Neuronal stem cell (in vitro differentiated cells): ENCODE measurements around the gene NUP88. TPM values are rescaled to one million over a fixed set of nuclear protein-coding genes. Genes with fewer than 3 reads are reported as not detected.

Experiments
- DNase-seq: peaks from one replicate; pipeline ENCODE4 v3.0.0-alpha.2; 2013; ENCODE audit warnings: low spot score
- H2AFZ ChIP-seq: one replicate; pipeline ENCODE4 v1.6.1; 2013; ENCODE audit warnings: mild to moderate bottlenecking, low read length, inconsistent platforms
- H2AK5ac ChIP-seq: 2 replicates; pipeline ENCODE4 v1.6.1; 2013; ENCODE audit warnings: low read depth, mild to moderate bottlenecking, inconsistent platforms, low read length, moderate library complexity, mixed read lengths
- H2BK120ac ChIP-seq: 2 replicates; pipeline ENCODE4 v1.6.1; 2013; ENCODE audit warnings: low read depth, mild to moderate bottlenecking, inconsistent platforms, low read length, moderate library complexity, mixed read lengths
- H2BK12ac ChIP-seq: one replicate; pipeline ENCODE4 v1.6.1; 2013; ENCODE audit warnings: low read length, inconsistent platforms
- H2BK15ac ChIP-seq: 2 replicates; pipeline ENCODE4 v1.6.1; 2013; ENCODE audit warnings: mild to moderate bottlenecking, low read length, inconsistent platforms, mixed read lengths
- H2BK5ac ChIP-seq: one replicate; pipeline ENCODE4 v1.6.1; 2013; ENCODE audit warnings: inconsistent platforms, mild to moderate bottlenecking, low read length, moderate library complexity
- H3K14ac ChIP-seq: one replicate; pipeline ENCODE4 v1.6.1; 2013; ENCODE audit warnings: low read length, inconsistent platforms
- H3K18ac ChIP-seq: 2 replicates; pipeline ENCODE4 v1.6.1; 2013; ENCODE audit warnings: low read length, inconsistent platforms
- H3K23ac ChIP-seq: 2 replicates; pipeline ENCODE4 v1.6.1; 2013; ENCODE audit warnings: low read depth, mild to moderate bottlenecking, mixed read lengths, low read length, inconsistent platforms; ENCODE audit not compliant: poor library complexity
- H3K27ac ChIP-seq: replicated peaks from 3 replicates; pipeline ENCODE4 v1.5.1; 2013; ENCODE audit warnings: low read length, inconsistent platforms
- H3K27me3 ChIP-seq, 3 experiments: 2 replicates each; pipeline ENCODE4 v1.6.1; 2013; ENCODE audit warnings: low read length in 3 of 3, mild to moderate bottlenecking in 2 of 3, inconsistent platforms in 1 of 3, low read depth in 1 of 3, mixed read lengths in 1 of 3, moderate library complexity in 1 of 3; ENCODE audit not compliant: control insufficient read depth in 3 of 3, insufficient read depth in 3 of 3
- H3K36me3 ChIP-seq, 2 donors: replicated peaks in 1 of 2; 2 replicates each; pipeline ENCODE4 v1.6.1; 2013; ENCODE audit warnings: low read length in 2 of 2; ENCODE audit not compliant: control insufficient read depth in 2 of 2, insufficient read depth in 2 of 2
- H3K4ac ChIP-seq: 2 replicates; pipeline ENCODE4 v1.6.1; 2013; ENCODE audit warnings: inconsistent platforms, mild to moderate bottlenecking, low read length, moderate library complexity
- H3K4me1 ChIP-seq, 2 donors: 1 replicate in 1 of 2; 2 replicates in 1 of 2; pipeline ENCODE4 v1.6.1; 2013; ENCODE audit warnings: low read length in 2 of 2, low read depth in 1 of 2; ENCODE audit not compliant: control insufficient read depth in 2 of 2, insufficient read depth in 1 of 2
- H3K4me2 ChIP-seq: one replicate; pipeline ENCODE4 v1.6.1; 2013; ENCODE audit warnings: mild to moderate bottlenecking, low read length, inconsistent platforms; ENCODE audit not compliant: insufficient read depth, poor library complexity, severe bottlenecking
- H3K4me3 ChIP-seq, 2 donors: 2 replicates each; pipeline ENCODE4 v1.5.1; 2013; ENCODE audit warnings: low read length in 2 of 2, mild to moderate bottlenecking in 2 of 2, inconsistent platforms in 1 of 2, moderate library complexity in 1 of 2
- H3K79me1 ChIP-seq: one replicate; pipeline ENCODE4 v1.6.1; 2013; ENCODE audit warnings: low read depth, mild to moderate bottlenecking, inconsistent platforms, low read length, moderate library complexity
- H3K9ac ChIP-seq: one replicate; pipeline ENCODE4 v1.6.1; 2013; ENCODE audit warnings: mild to moderate bottlenecking, low read depth, low read length, inconsistent platforms; ENCODE audit not compliant: poor library complexity
- H3K9me3 ChIP-seq, 2 donors: replicated peaks in 1 of 2; 2 replicates each; pipeline versions ENCODE3 to v1.6.1; 2013; ENCODE audit warnings: low read length in 2 of 2, mild to moderate bottlenecking in 2 of 2, inconsistent platforms in 1 of 2, low read depth in 1 of 2, mixed read lengths in 1 of 2, moderate library complexity in 1 of 2; ENCODE audit not compliant: control insufficient read depth in 2 of 2, insufficient read depth in 1 of 2
- H4K8ac ChIP-seq: one replicate; pipeline ENCODE4 v1.6.1; 2013; ENCODE audit warnings: low read depth, mild to moderate bottlenecking, inconsistent platforms, low read length, moderate library complexity
- H4K91ac ChIP-seq: one replicate; pipeline ENCODE4 v1.6.1; 2013; ENCODE audit warnings: low read length, low read depth, mild to moderate bottlenecking, inconsistent platforms; ENCODE audit not compliant: poor library complexity
- WGBS, 2 donors: extraction: QIAGEN DNeasy Blood & Tissue Kit; methylation state at CpG; one replicate each; pipeline ENCODE4 v1.1.7; 2013; ENCODE audit warnings: missing lambda C conversion rate in 2 of 2, mixed read lengths in 1 of 2; ENCODE audit not compliant: insufficient read length in 2 of 2, insufficient replicate concordance in 1 of 2; ENCODE audit errors: extremely low coverage in 2 of 2; 5-methylcytosine and 5-hydroxymethylcytosine counted together
- polyA plus RNA-seq, 2 experiments: library from polyadenylated mRNA; stranded (reverse); fragments of 200-250 nt; gene quantifications; one replicate each; pipeline ENCODE4 v1.2.3, GENCODE V29; 2013

Gene NUP88
- 54.7 TPM for polyA plus RNA-seq (2013, experiment 1 of 2)
- 54.2 TPM for polyA plus RNA-seq (2013, experiment 2 of 2)

GRCh38 chr17:5419356-5419958, at the start of gene NUP88:
NUP88 (minus strand) TSS chr17:5419662; CDS start chr17:5419650, 12 bp downstream.
- Histone ChIP-seq H2BK5ac (peak within 1 kb of the TSS; percentile 32), H3K36me3 (peaks cover 23 to 64% of the 10 kb centered on the region in 2 donors), H4K91ac (no peak within 1 kb of the TSS), H2BK15ac (peak within 1 kb of the TSS; percentile 10), H2AK5ac (no peak within 1 kb of the TSS), H3K9me3 (no peaks in the 10 kb centered on the region), H3K27ac (peak within 1 kb of the TSS; percentile 71), H2AFZ (peak within 1 kb of the TSS; percentile 94), H3K4me2 (peak within 1 kb of the TSS; percentile 83), H4K8ac (no peak within 1 kb of the TSS), H2BK120ac (no peak within 1 kb of the TSS), H3K4ac (no peak within 1 kb of the TSS), H3K9ac (peak within 1 kb of the TSS; percentile 97), H3K18ac (peak within 1 kb of the TSS; percentile 96), H2BK12ac (no peak within 1 kb of the TSS), H3K4me3 (peak within 1 kb of the TSS; percentile 79 to 93), H3K14ac (no peak within 1 kb of the TSS), H3K4me1 (peaks cover 2 to 5% of the 10 kb centered on the region in 2 donors), H3K27me3 (no peaks in the 10 kb centered on the region), H3K23ac (peak within 1 kb of the TSS; percentile 95), H3K79me1 (peaks cover 6% of the 10 kb centered on the region)
- peak; percentile 96 for DNase-seq
- WGBS, 2 donors = no CpG with 5 or more reads among the region's 49 CpGs

- no CpG with 5 or more reads among the region's 17 CpGs for WGBS, 2 donors
- no peak overlapping the region for H4K8ac ChIP-seq
- DNase-seq = no peak
Observed at GRCh38 chr17:5468075-5468473, 48.6 kb upstream of the NUP88 start.

GRCh38 chr17:5467416-5467815, 48.0 kb upstream of the NUP88 start:
- Histone ChIP-seq H3K36me3 (peaks cover 4 to 55% of the 10 kb centered on the region in 2 donors), H3K79me1 (peaks cover 7% of the 10 kb centered on the region), H3K4me1 (peaks cover 0 to 6% of the 10 kb centered on the region in 2 donors), H3K27ac (no peak overlapping the region), H3K9ac (no peak overlapping the region), H2BK15ac (no peak overlapping the region), H2AK5ac (no peak overlapping the region), H2BK5ac (no peak overlapping the region), H3K9me3 (no peaks in the 10 kb centered on the region), H2BK120ac (no peak overlapping the region), H4K91ac (no peak overlapping the region), H3K27me3 (no peaks in the 10 kb centered on the region), H3K4ac (no peak overlapping the region), H2AFZ (peak overlapping the region; percentile 9), H2BK12ac (no peak overlapping the region), H3K4me2 (peak overlapping the region; percentile 63), H3K14ac (no peak overlapping the region), H4K8ac (no peak overlapping the region), H3K4me3 (peak overlapping the region; percentile 92 to 95), H3K23ac (no peak overlapping the region), H3K18ac (no peak overlapping the region)
- no peak for DNase-seq
- no CpG with 5 or more reads among the region's 8 CpGs for WGBS, 2 donors

More at GRCh38 chr17:5468075-5468473, 48.6 kb upstream of the NUP88 start:
- Histone ChIP-seq H4K91ac (no peak overlapping the region), H3K23ac (no peak overlapping the region), H3K79me1 (peaks cover 7% of the 10 kb centered on the region), H2BK5ac (peak overlapping the region; percentile 63), H2AK5ac (peak overlapping the region; percentile 57), H3K27ac (peak overlapping the region; percentile 72), H3K9ac (peak overlapping the region; percentile 91), H2BK12ac (peak overlapping the region; percentile 0), H3K4me3 (peak overlapping the region; percentile 92 to 95), H3K9me3 (no peaks in the 10 kb centered on the region), H2AFZ (peak overlapping the region; percentile 98), H3K4me2 (peak overlapping the region; percentile 63), H2BK15ac (no peak overlapping the region), H3K14ac (no peak overlapping the region), H3K36me3 (peaks cover 4 to 55% of the 10 kb centered on the region in 2 donors), H3K4ac (no peak overlapping the region), H3K27me3 (no peaks in the 10 kb centered on the region), H3K4me1 (peaks cover 0 to 6% of the 10 kb centered on the region in 2 donors), H3K18ac (peak overlapping the region; percentile 32), H2BK120ac (no peak overlapping the region)

- Histone ChIP-seq H3K9ac (no peak overlapping the region), H3K4me3 (peak overlapping the region in 1 of 2 donors; percentile 92), H2BK120ac (no peak overlapping the region), H2AFZ (no peak overlapping the region), H3K4me1 (peaks cover 0 to 6% of the 10 kb centered on the region in 2 donors), H3K27me3 (no peaks in the 10 kb centered on the region), H3K79me1 (peaks cover 7% of the 10 kb centered on the region), H3K27ac (no peak overlapping the region), H4K8ac (no peak overlapping the region), H3K36me3 (peaks cover 4 to 52% of the 10 kb centered on the region in 2 donors), H2BK15ac (no peak overlapping the region), H3K23ac (no peak overlapping the region), H2BK12ac (no peak overlapping the region), H3K18ac (no peak overlapping the region), H3K4ac (no peak overlapping the region), H3K14ac (no peak overlapping the region), H2AK5ac (no peak overlapping the region), H3K4me2 (no peak overlapping the region), H3K9me3 (no peaks in the 10 kb centered on the region), H4K91ac (no peak overlapping the region), H2BK5ac (no peak overlapping the region)
- no CpG with 5 or more reads among the region's 4 CpGs for WGBS, 2 donors
- DNase-seq = no peak
Observed at GRCh38 chr17:5466295-5466694, 46.8 kb upstream of the NUP88 start.
